Activated effector memory CD4-positive, alpha-beta T cell treated with anti-CD3 and anti-CD28 coated beads, Interleukin-2, amount 50 U/mL, for 16 hours (primary cell): ENCODE measurements around the gene RNF213.
A peak's percentile ranks its signal among the peaks of the same experiment; 100 is the strongest.
"Not testable (repeated sequence)": the region's sequence is repeated elsewhere in the genome, so short reads cannot be mapped to it uniquely, and the experiment has no call there.

ENCODE experiments used
- DNase-seq: peaks from one replicate; pipeline ENCODE4 v3.0.0-alpha.2; 2020

RNF213 gene

DNA sequence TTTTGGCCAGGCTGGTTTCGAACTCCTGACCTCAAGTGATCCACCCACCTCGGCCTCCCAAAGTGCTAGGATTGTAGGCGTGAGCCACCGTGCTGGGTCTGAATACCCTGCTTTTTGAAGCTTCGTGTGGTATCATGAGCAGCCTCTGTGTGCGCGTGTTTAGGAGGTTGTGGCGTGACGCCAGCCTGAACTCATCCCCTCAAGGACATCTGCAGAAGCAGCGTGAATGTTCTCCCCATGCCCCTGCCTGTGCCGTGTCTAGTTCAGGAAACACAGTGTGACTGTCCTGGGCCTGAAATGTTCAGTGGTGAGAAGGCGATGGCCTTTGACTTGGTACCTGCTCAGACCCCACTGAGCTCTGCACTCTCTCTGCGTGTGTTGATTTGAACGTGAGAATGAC is 35.6 kb downstream of the RNF213 start:
- DNase-seq = no peak

DNA sequence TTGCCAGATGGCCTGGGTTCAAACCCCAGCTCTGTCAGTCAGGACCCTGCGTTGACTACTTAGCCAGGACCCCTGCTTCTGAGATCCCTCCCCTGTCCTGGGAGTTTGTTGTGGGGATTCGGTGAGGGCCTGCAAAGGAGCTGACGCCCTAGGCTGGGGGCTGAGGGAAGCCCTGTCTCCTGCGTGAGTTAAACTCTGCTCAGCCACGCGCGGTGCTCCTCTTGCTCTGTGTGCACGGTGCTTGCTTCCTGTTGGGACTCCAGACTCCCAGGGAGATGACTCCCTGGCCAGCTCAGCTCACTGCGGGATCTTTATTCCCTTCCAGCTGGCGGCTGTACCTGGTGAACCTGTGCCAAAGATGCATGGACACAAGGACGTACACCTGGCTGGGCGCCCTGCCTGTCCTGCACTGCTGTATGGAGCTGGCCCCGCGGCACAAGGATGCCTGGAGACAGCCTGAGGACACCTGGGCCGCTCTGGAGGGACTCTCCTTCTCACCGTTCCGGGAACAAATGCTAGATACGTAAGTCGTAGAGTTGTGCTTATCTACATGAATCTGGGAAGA is 37.4 kb downstream of the RNF213 start:
- no peak for DNase-seq

DNA sequence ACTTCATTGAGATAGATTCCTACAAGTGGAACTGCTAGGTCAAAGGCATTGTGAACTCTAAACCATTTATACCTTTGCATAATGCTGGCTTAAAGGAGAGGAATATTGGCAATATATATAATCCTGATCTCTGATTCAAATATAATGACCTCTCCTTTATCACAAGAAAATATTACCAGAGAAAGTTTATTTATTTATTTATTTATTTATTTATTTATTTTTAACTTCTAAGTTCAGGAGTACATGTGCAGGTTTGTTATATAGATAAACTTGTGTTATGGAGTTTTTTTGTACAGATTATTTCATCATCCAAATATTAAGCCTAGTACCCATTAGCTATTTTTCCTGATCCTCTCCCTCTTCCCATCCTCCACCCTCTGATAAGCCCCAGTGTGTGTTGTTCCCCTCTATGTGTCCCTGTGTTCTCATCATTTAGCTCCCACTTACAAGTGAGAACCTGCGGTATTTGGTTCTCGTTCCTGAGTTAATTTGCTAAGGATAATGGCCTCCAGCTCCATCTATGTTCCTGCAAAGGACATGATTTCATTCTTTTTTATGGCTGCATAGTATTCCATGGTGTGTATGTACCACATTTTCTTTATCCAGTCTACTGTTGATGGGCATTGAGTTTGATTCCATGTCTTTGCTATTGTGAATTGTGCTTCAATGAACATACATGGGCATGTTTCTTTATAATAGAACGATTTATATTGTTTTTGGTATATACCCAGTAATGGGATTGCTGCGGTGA is 38.9 kb downstream of the RNF213 start:
- DNase-seq = not testable (repeated sequence)

DNA sequence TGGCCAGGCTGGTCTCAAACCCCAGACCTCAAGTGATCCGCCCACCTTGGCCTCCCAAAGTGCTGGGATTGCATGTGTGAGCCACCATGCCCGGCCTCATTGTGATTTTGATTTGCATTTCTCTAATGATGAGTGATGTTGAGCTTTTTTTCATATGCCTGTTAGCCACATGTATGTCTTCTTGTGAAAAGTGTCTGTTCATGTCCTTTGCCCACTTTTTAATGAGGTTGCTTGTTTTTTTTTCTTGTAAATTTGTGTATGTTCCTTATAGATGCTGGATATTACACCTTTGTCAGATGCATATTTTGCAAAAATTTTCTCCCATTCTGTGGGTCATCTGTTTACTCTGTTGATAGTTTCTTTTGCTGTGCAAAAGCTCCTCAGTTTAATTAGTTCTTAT is 40.1 kb downstream of the RNF213 start:
- not testable (repeated sequence) for DNase-seq

DNA sequence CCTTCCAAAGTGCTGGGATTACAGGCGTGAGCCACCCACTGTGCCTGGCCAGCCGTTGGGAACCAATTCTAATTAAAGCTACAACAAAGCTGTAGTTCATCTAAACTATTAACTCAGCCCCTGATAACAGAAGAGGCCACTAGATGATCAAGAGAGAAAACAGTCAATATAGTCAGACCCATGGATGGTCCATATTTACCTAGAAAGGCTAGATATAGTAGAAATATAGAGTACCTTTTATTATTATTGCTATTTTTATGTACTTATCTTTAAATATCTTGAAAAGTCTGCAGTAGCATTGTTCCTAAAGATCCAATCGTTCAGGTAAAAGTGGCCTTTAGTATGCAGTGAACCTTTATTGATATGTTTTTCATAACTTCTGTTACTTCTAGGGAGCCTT is 43.2 kb downstream of the RNF213 start:
- peak; percentile 5 for DNase-seq

DNA sequence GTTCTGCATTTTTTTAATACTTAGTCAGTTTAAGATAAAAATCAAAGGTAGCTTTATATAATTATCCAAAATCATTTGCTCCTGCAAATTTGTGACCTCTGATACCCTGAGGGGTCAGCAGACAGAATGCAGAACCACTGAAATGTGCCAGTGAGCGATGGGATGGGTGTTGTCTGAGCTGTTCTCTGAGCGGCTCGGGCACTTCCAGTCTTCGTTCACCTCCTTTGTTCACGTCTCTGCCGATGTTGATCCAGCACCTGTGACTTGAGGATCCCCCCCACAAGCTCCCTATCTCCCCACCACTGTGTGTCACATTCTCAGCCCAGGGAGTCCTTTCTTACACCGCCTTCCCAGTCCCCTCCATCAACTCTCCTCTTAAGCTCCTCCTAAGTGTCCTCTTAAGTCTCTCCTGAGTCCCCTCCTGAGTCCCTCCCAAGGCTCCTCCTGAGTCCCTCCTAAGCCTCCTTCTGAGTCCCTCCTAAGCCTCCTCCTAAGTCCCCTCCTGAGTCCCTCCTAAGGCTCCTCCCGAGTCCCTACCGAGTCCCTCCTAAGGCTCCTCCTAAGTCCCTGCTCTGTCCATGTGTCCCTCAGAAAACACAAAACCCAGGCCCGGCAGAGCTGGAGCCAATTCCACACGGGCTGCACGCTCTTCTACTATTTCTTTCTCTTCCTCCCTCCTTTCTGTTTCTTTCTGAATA is 47.5 kb downstream of the RNF213 start:
- DNase-seq = peak; percentile 53

DNA sequence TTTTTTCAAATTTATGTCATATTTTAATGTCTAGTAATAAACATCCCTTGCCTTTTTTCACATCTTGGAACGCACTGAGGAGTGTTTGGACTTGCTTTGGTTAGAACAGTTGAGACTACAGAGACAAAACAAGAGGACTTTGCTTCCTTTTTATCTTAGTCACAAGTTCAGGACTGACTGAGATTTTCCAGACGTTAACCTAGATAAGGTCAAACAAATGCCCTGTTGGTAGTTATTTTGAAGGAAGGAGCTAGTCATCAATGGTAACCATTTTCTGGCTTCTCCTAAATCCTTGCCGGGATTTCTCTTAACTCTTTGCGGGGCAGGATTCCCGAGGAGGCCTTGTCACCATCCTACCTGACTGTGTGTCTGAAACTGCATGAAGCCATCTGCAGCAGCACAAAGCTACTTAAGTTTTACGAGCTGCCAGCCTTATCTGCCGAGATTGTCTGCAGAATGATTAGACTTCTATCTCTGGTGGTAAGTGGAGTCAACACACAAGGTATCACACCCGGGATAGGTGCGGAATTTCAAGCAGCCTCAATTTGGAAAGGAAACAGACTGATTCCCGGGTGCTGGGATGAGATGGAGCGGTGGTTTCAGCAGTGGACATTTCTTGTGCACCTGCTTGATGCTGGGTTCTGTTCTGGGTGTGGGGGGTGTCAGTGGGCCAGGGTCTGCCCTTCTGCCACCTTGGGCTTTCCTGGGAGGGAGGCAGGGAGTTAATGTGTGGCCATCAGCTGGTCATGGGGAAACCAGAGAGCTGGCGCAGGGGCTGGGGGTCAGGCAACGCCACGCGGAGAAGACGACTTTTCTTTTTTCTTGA is 48.3 kb downstream of the RNF213 start:
- DNase-seq = peak; percentile 44

DNA sequence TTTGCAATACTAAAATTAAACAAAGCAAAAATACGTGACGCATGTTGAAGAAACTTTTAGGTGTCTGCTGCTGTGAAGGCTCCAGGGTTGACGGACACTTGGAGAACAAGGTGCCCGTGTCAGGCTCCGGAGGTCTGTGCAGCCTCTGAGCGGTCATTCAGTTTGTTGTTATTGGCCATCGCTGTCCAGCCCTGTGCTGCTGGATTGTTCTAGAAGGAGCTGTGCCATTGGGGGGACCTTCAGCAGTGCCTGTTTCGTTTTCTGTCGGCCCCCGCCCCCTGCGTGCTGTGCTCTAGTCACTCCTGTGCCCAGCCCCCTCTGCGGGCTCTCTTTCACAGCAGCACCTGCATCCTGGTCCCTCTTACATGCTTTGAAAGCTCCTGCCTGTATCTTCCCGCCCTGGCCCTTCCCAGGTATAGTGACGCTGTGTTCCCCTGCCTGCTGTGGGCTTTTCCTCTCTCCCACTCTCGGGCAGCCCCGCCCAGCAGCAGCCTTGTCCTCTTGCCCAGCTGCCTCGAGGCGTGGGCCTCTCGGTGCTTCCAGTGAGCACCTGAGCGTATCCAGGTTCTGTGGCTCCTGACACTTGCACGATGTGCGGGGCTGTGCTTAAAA is 50.7 kb downstream of the RNF213 start:
- DNase-seq = peak; percentile 52

DNA sequence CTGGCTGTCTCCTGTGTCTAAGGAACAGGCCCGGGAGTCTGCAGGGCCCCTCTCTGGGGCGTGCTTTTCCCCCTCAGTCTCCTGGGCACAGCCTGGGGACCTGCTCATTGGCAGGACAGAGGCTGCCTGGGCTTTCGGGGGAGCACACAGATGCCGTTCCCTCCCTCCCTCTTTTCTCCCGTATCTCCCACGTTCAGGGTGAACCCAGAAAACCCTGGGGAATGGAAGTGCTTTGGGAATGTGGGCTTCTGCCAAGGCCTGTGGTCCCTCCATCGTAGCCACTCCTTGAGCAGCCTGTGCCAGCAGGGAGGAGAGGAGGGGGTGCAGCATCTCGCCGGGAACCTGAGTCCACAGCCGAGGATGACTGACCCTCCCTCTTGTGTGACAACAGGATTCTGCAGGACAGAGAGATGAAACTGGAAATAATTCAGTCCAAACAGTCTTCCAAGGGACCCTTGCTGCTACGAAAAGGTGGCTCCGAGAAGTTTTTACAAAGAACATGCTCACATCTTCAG is 52.0 kb downstream of the RNF213 start:
- DNase-seq = peak; percentile 38

DNA sequence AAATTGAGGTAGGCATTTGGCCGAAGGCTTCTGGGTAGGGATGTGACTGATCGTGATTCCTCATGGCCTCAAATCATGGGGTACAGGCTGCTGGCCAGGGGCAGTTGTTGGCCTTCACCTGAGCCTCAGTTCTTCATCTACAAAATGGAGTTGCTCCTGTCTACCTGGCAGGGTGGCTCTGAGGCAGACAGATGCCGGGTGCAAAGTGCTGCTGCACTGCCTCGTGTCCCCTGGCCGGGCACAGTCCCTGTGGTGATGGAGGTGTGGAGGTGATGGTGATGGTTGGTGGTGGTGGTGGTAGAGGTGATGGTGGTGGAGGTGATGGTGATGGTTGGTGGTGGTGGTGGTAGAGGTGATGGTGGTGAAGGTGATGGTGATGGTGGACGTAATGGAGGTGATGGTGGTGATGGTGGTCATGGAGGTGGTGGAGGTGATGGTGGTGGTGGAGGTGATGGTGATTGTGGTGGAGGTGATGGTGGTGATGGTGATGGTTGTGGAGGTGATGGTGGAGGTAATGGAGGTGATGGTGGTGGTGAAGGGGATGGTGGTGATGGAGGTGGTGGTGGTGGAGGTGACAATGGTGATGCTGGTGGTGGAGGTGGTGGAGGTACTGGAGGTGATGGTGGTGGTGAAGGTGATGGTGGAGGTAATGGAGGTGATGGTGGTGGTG is 52.6 kb downstream of the RNF213 start:
- DNase-seq = peak; percentile 56

DNA sequence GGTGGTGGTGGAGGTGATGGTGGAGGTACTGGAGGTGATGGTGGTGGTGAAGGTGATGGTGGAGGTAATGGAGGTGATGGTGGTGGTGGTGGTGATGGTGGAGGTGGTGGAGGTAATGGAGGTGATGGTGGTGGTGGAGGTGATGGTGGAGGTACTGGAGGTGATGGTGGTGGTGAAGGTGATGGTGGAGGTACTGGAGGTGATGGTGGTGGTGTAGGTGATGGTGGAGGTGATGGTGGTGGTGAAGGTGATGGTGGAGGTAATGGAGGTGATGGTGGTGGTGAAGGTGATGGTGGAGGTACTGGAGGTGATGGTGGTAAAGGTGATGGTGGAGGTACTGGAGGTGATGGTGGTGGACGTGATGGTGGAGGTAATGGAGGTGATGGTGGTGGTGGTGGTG is 53.3 kb downstream of the RNF213 start:
- DNase-seq = peak; percentile 57

DNA sequence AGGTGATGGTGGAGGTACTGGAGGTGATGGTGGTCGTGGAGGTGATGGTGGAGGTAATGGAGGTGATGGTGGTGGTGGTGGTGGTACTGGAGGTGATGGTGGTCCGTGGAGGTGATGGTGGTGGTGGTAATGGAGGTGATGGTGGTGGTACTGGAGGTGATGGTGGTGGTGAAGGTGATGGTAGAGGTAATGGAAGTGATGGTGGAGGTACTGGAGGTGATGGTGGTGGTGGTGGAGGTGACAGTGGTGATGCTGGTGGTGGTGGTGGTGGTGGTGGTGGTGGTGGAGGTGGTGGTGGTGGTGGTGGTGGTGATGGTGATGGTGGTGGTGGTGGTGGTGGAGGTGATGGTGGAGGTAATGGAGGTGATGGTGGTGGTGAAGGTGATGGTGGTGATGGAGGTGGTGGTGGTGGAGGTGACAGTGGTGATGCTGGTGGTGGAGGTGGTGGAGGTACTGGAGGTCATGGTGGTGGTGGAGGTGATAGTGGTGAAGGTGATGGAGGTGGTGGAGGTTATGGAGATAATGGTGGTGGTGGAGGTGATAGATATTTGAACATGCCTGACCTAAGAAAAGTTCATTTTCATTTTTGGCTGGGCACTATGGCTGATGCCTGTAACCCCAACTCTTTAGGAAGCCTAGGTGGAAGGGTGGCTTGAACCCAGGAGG is 55.0 kb downstream of the RNF213 start:
- DNase-seq = peak; percentile 34

DNA sequence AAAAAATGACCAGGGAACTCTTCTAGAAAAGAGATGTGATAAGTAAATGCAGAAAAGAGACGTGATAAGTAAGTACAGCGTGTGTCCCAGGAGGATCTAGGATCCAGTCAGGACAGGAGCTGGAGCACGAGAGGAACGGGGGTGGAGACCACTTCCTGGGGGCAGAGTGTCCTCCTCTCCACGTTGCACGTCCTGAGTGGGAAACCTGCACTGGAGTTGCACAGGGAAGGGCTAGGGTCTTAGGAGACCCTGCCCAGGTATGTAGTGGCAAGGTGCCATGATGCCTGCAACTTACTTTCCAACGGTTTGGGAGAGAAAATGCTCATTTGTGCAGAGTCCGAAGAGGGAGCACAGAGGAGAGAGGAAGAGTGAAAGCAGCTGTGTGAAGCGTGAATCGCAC is 55.8 kb downstream of the RNF213 start:
- DNase-seq = peak; percentile 58

DNA sequence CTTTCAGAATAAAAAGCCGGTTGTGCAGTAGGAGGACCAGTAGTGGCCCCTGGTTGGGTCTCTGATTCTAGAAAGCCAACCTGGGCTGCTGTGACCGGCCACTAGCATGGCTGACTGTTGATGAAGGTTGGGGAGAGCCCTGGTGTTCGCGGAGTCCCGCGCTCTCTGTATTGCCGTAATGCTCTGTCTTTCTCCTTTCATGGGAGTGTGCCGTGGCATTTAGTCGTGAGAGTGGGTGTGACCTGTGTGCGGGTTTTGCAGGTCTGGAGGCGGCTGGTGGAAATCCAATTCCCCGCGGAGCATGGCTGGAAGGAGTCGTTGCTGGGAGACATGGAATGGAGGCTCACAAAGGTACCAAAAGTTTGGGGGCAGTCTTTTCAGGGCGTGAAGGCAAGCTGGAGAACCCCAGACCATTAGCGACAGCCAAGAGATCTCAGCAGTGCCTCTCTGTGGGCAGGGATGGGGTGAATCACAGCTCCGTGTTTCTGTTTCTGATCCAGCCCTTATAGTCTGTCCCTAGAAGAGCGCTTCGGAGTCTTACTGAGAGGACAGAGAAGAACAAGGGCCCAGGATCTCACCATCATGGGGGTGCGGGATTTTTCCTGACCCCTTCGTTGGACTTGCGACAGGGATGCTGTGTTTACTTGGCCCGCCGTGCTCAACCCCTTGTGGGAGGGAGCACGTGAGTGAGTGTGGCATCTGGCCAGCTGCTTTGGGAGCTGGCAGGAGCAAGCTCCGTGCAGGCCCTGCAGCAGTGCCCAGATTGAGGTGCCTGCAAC is 56.5 kb downstream of the RNF213 start:
- peak; percentile 55 for DNase-seq

DNA sequence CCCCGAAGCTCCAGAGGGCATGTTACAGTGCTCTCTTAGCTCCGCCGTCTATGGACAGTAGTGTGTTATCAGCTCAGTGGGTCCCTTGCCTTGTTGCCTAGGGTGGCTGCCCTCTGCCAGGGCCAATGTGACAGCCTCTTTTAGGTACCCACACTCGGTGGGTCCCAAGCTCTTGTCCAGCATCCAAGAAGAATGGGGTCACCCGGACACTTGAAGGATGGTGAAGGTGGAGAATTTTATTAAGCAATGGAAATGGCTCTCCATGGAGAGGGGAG is 57.0 kb downstream of the RNF213 start:
- peak; percentile 37 for DNase-seq

DNA sequence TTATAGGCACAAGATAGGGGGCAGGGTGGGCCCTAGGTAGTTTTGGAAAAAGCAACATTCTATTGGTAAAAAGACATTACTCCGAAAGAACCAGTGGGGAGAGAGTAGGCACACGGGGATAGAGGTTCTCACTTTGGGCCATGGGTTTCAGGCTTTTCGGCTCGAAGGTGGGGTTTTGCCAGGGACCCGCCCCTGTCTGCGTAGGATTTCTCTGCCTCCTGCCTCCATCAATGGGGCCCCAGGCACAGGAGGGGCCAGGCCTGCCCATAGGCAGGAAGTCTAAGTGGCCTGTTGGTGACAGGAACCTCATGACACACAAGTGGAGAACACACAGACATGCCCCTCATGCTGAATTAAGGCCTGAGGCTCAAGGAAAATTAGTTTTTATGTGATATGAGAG is 57.5 kb downstream of the RNF213 start:
- peak; percentile 59 for DNase-seq

DNA sequence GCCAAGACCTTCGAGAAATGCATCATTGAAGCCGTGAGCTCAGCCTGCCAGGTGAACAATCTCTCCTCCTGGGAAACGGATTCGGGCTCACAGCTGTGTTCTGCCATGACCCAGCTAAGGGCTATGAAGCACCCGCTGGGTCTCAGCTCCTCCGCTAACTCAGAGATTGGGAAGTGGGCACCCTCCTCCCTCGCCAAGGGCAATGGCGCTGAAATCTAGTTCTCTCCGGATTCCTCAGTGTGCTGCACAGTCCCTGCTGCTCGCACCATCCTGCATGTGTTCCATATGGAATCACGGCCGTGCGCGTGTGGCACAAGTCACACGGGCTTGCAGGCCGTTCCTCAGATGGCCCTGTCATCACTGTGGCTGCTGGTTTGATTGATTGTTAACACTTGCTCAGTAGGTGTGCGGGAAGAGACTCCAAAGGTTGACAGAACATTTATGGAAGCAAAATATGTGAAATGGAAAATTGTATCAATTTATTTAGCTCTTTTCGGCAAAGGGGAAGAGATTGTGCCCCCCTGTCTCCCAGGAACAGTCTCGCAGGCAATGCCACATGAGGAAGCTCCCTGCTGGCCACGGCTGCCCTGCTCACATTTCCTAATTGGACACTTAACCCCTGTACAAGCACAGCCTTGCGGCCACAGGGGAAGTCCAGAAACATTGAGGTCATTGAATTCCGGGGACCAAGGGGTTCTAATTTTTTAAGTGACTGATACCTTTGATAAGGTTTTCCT is 58.8 kb downstream of the RNF213 start:
- peak; percentile 58 for DNase-seq

DNA sequence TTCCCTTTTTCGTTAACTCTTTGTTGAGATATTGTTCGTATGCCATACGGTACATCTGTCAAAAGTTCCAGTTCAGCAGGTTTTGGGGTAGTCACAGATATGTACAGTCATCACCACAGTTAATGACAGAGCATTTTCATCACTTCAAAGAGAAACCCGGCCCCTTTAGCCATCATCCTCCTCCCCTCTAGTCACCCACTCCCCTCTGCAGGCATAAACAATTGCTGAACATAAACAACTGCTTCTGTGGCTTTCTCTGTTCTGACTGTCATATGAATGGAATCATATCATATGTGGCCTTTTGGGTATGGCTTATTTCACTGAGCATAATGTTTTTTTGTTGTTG is 59.3 kb downstream of the RNF213 start:
- DNase-seq = peak; percentile 22

DNA sequence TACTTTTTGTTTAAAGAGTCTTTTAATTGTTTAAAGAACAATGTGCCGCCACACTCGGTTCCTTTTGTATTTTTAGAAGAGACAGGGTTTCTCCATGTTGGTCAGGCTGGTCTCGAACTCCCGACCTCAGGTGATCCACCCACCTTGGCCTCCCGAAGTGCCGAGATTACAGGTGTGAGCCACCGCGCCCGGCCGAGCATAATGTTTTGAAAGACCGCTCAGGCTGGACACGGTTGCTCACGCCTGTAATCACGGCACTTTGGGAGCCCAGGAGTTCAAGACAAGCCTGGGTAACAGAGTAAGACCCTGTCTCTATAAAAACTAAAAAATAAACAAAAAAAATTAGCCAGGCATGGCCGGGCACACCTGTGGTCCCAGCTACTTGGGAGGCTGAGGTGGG is 59.8 kb downstream of the RNF213 start:
- DNase-seq = peak; percentile 17

DNA sequence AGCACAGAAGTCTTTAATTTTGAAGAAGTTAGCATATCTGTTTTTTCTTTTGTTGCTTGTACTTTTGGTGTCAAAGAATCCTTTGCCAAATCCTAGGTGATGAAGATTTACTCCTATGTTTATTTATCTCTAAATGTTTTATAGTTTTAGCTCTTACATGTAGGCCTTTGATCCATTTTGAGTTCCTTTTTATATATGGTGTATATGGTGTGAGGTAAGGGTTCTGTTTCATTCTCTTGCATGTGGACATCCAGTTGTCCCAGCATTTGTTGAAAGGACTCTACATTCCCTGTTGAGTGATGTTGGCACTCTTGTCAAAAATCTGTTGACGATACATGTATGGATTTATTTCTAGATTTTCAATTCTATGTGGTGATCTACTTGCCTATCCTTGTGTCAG is 62.2 kb downstream of the RNF213 start:
- DNase-seq = no peak
